ENCODE results near the gene JAZF1.

DNA sequence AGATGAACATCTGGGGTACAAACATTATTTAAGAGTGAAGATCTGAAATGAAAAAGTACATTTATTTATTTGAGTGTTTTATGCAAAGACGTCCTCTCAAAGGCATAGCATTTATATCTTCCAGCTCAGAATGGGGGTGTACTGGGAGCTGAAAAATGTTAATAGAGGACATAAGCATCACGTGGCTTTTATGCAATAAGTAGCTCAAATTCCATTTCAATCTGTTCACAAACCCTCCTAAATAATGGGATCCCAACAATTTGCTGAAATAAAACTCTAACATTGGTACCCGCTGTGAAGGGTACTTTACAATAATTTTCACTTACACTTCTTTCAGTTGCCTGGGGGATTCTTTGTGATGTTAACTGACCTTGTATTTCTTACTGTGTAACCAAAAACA is 268.7 kb downstream of the JAZF1 start:
- TF ChIP-seq STAT5A (IDR thresholded peaks at IDR 0.05; ENCODE audit: borderline replicate concordance, low read length) = no peak
- no peak for TF ChIP-seq NR3C1 (CRISPR knock-in tag; IDR thresholded peaks at IDR 0.05)
- TF ChIP-seq ZNF263 (CRISPR knock-in tag; IDR thresholded peaks at IDR 0.05; ENCODE audit: borderline replicate concordance) = no peak
- TF ChIP-seq, protein P1, sequence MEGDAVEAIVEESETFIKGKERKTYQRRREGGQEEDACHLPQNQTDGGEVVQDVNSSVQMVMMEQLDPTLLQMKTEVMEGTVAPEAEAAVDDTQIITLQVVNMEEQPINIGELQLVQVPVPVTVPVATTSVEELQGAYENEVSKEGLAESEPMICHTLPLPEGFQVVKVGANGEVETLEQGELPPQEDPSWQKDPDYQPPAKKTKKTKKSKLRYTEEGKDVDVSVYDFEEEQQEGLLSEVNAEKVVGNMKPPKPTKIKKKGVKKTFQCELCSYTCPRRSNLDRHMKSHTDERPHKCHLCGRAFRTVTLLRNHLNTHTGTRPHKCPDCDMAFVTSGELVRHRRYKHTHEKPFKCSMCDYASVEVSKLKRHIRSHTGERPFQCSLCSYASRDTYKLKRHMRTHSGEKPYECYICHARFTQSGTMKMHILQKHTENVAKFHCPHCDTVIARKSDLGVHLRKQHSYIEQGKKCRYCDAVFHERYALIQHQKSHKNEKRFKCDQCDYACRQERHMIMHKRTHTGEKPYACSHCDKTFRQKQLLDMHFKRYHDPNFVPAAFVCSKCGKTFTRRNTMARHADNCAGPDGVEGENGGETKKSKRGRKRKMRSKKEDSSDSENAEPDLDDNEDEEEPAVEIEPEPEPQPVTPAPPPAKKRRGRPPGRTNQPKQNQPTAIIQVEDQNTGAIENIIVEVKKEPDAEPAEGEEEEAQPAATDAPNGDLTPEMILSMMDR (IDR thresholded peaks at IDR 0.05 in 2 of 3, conservative IDR thresholded peaks at IDR 0.05 in 1 of 3; ENCODE audit: insufficient read depth in 2 of 3, low read depth in 1 of 3, low read length in 3 of 3) = no peak
- TF ChIP-seq POLR2AphosphoS2 (IDR thresholded peaks at IDR 0.05; ENCODE audit: low read length) = no peak
- TF ChIP-seq BHLHE40 (IDR thresholded peaks at IDR 0.05; ENCODE audit: low read length) = no peak
- TF ChIP-seq RBFOX2 (IDR thresholded peaks at IDR 0.05; ENCODE audit: low read depth, low read length) = no peak
- TF ChIP-seq TCF7 (IDR thresholded peaks at IDR 0.05; ENCODE audit: borderline replicate concordance) = no peak

Measured in K562 (cell line).